Upper lobe of left lung (tissue), 6 donors: ENCODE measurements around the gene UBE2I. TPM values are rescaled to one million over a fixed set of nuclear protein-coding genes. Genes with fewer than 3 reads are reported as not detected.

Experiments
- ATAC-seq, 2 donors: fragments of 200-7000 bp; cut with Tn5 transposase; one replicate each; pipeline ENCODE4 v1.9.1; 2022; ENCODE audit warnings: mild to moderate bottlenecking in 2 of 2, moderate library complexity in 2 of 2; ENCODE audit not compliant: low FRiP score in 2 of 2
- DNase-seq, 2 donors: peaks; one replicate each; pipeline ENCODE4 v3.0.0-alpha.2; 2019 to 2020
- H3K27ac ChIP-seq, 4 donors: fragments of 200-600 bp; sonication (generic); one replicate each; pipeline ENCODE4 v1.5.1; 2016 to 2019
- H3K27me3 ChIP-seq, 4 donors: fragments of 200-600 bp; sonication (generic); one replicate each; pipeline ENCODE4 v1.5.1; 2017 to 2019
- H3K36me3 ChIP-seq, 4 donors: fragments of 200-600 bp; sonication (generic); one replicate each; pipeline ENCODE4 v1.5.1; 2016 to 2019
- H3K4me1 ChIP-seq, 4 donors: fragments of 200-600 bp; sonication (generic); one replicate each; pipeline ENCODE4 v1.5.1; 2018 to 2019
- H3K4me3 ChIP-seq, 4 donors: fragments of 200-600 bp; sonication (generic); one replicate each; pipeline ENCODE4 v1.5.1; 2017 to 2019; ENCODE audit warnings: mild to moderate bottlenecking in 2 of 4, moderate library complexity in 1 of 4
- H3K9me3 ChIP-seq, 4 donors: fragments of 200-600 bp; sonication (generic); one replicate each; pipeline ENCODE4 v1.5.1; 2018 to 2019
- EP300 ChIP-seq, 4 donors: sonication (generic); formaldehyde crosslinking; IDR thresholded peaks; one replicate each; pipeline ENCODE4 v1.5.1; 2017; ENCODE audit warnings: antibody characterized with exemption in 4 of 4, control low read depth in 2 of 4
- POLR2A ChIP-seq, 4 donors: fragments of 450-650 bp; IDR thresholded peaks; one replicate each; pipeline ENCODE4 v1.5.1; 2016 to 2017; ENCODE audit warnings: antibody characterized with exemption in 4 of 4, mild to moderate bottlenecking in 2 of 4
- POLR2AphosphoS5 ChIP-seq, 2 donors: sonication (generic); formaldehyde crosslinking; IDR thresholded peaks; one replicate each; pipeline ENCODE4 v1.5.1; 2017; ENCODE audit warnings: antibody characterized with exemption in 2 of 2
- WGBS, 2 donors: methylation state at CpG; one replicate each; pipeline ENCODE4 v1.1.5; 2017 to 2018; 5-methylcytosine and 5-hydroxymethylcytosine counted together
- total RNA-seq, 6 donors: library from RNA; depleted of rRNA in 4 of 6; stranded (reverse); fragments of >200 nt in 4 of 6; gene quantifications; one replicate each; pipeline versions ENCODE4 v1.1.0 to v1.2.1, GENCODE V29; 2016 to 2021
- TF ChIP-seq, protein P1 (sequence below), 6 experiments: fragments of 450-650 bp in 4 of 6; fragments of 200-600 bp in 2 of 6; sonication (generic) in 2 of 6; IDR thresholded peaks; one replicate each; pipeline ENCODE4 v1.5.1; 2016 to 2019; ENCODE audit warnings: antibody characterized with exemption in 6 of 6
- donor health status: DM: no; HTN: no; CAD: no; lungs with moderate emphysema.
- donor health status: DM: no; HTN: yes; CAD: no; lungs with severe emphysema.

The UBE2I gene
- total RNA-seq, 6 donors from 2014 or later, result 51.4 to 113 (median 92.0) TPM

DNA sequence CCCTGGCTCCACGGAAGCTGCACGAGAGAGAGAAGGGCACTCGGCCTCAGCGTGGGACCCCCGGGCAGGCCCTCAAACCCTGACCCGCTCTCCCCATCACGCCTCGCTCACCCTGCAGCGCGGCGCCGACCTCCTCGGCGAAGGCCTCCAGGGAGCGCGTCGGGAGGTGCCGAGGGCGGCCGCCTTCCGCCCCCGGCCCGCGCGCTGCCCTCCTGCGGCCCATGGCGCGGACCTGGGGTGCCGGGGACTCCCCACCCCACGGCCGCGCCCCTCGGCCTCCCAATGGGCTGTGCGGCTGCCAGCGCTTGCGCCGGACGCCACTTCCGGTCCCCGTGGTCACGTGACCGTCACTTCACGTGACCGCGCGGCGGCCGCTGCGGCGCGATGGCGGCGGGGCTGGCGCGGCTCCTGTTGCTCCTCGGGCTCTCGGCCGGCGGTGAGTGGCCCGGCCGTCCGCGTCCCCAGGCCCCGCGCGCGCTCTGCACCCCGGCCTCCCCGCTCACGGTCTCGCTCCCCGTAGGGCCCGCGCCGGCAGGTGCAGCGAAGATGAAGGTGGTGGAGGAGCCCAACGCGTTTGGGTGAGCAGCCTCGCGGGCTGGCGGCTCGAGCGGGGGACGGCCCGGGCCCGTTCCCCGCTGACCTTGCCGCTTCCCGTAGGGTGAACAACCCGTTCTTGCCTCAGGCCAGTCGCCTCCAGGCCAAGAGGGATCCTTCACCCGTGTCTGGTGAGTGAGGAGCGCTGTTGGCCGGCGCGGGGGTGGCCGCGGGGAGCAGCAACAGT, 42.3 kb downstream of the UBE2I start, which contains the start of the genes GNPTG and TSR3:
Gene GNPTG, plus strand, starts transcription at position 350 of the 781 bp plus-strand sequence. Its CDS starts 35 bp downstream, at position 385.
Gene TSR3, minus strand, starts transcription at position 297 of the 781 bp plus-strand sequence. Its CDS starts 74 bp downstream, at position 223.
- TF ChIP-seq POLR2AphosphoS5 (IDR thresholded peaks at IDR 0.05) (peak; percentile 95 to 97), POLR2A (IDR thresholded peaks at IDR 0.05) (peak in 3 of 4 donors; percentile 38 to 93 (median 62)), EP300 (IDR thresholded peaks at IDR 0.05) (peak in 2 of 4 donors; percentile 15 to 87)
- TF ChIP-seq, protein P1, sequence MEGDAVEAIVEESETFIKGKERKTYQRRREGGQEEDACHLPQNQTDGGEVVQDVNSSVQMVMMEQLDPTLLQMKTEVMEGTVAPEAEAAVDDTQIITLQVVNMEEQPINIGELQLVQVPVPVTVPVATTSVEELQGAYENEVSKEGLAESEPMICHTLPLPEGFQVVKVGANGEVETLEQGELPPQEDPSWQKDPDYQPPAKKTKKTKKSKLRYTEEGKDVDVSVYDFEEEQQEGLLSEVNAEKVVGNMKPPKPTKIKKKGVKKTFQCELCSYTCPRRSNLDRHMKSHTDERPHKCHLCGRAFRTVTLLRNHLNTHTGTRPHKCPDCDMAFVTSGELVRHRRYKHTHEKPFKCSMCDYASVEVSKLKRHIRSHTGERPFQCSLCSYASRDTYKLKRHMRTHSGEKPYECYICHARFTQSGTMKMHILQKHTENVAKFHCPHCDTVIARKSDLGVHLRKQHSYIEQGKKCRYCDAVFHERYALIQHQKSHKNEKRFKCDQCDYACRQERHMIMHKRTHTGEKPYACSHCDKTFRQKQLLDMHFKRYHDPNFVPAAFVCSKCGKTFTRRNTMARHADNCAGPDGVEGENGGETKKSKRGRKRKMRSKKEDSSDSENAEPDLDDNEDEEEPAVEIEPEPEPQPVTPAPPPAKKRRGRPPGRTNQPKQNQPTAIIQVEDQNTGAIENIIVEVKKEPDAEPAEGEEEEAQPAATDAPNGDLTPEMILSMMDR (IDR thresholded peaks at IDR 0.05), result peak in 4 of 6 experiments; percentile 23 to 50 (median 28)
- Histone ChIP-seq H3K36me3 (peaks cover 0 to 31% (median 22%) of the 10 kb centered on the region in 4 donors), H3K27ac (peak within 1 kb of the TSS; percentile 71 to 93 (median 78)), H3K4me3 (peak within 1 kb of the TSS; percentile 93 to 100 (median 98)), H3K9me3 (no peaks in the 10 kb centered on the region), H3K4me1 (peaks cover 18 to 50% (median 30%) of the 10 kb centered on the region in 4 donors), H3K27me3 (no peaks in the 10 kb centered on the region)
- 0% methylated on average over 6 to 36 of the region's 98 CpGs for WGBS, 2 donors
- ATAC-seq (peak; percentile 60 to 89), DNase-seq (peak; percentile 83 to 97)

- H3K9me3 ChIP-seq, result no peaks in the 10 kb centered on the region
- no peak overlapping the region for H3K4me3 ChIP-seq
- H3K27me3 ChIP-seq, result no peaks in the 10 kb centered on the region
- H3K27ac ChIP-seq, result no peak overlapping the region
- WGBS, 2 donors, result 83 to 88% methylated on average over 36 to 49 of the region's 49 CpGs
- TF ChIP-seq POLR2AphosphoS5 (IDR thresholded peaks at IDR 0.05), result no peak
- TF ChIP-seq, protein P1 (IDR thresholded peaks at IDR 0.05), result no peak
- TF ChIP-seq POLR2A (IDR thresholded peaks at IDR 0.05), result no peak
- no peak for TF ChIP-seq EP300 (IDR thresholded peaks at IDR 0.05)
- H3K36me3 ChIP-seq, result peaks cover 0 to 15% (median 5%) of the 10 kb centered on the region in 4 donors
- H3K4me1 ChIP-seq, result peaks cover 18 to 54% (median 30%) of the 10 kb centered on the region in 4 donors
- ATAC-seq (no peak), DNase-seq (peak in 1 of 2 donors; percentile 65)
Measured at GRCh38 chr16:1354815-1355540, 45.5 kb downstream of the UBE2I start.

GRCh38 chr16:1355591-1355990, 46.2 kb downstream of the UBE2I start:
- peak in 1 of 2 donors; percentile 54 for DNase-seq
- H3K36me3 ChIP-seq, result peaks cover 0 to 15% (median 7%) of the 10 kb centered on the region in 4 donors
- no peaks in the 10 kb centered on the region for H3K9me3 ChIP-seq
- H3K4me3 ChIP-seq, result no peak overlapping the region
- H3K27ac ChIP-seq, result no peak overlapping the region
- no peak for ATAC-seq
- H3K27me3 ChIP-seq, result no peaks in the 10 kb centered on the region
- TF ChIP-seq POLR2AphosphoS5 (IDR thresholded peaks at IDR 0.05) (no peak), POLR2A (IDR thresholded peaks at IDR 0.05) (no peak), EP300 (IDR thresholded peaks at IDR 0.05) (no peak)
- TF ChIP-seq, protein P1 (IDR thresholded peaks at IDR 0.05), result no peak
- peaks cover 16 to 48% (median 25%) of the 10 kb centered on the region in 4 donors for H3K4me1 ChIP-seq
- 90 to 91% methylated on average over 12 to 15 of the region's 15 CpGs for WGBS, 2 donors

DNA sequence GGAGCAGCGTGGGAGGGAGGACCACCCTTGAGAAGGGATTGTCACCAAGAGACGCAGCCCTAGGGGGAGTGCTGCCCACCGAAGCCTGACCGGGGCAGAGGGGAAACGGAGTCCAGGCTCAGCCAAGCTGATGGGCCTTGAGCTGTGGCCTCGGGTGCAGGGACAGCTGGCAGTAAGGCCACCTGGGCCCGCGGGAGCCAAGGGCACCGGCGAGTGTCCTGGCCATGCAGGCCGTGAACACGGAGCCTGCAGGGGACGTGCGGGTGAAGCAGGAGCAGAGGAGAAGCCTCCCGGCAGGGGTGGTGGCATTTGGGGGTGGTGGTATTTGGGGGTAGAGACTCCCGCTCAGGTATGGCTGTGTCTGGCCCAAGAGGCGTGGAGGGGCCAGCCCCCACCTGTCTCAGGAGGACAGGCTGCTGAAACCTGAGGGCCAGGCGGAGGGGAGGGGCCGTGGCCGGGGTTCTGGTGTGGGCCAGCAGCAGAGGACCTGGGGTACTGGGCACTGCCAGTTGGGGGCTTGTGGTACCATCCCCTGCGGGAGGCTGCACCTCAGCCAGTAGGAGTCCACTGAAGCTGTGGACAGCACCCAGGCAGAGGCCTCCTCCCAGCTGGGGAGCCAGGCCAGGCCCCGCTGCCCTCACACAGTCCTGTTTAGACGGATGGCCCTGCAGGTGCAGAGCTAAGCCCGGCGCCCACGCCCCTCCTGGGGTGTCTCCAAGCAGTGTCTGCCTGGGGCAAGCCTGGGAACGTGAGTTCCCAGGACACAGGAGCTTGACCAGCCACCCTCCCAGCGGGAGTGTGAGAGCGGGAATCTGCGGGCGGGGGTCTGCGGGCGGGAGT, 46.8 kb downstream of the UBE2I start:
- Histone ChIP-seq H3K27ac (no peak overlapping the region), H3K4me1 (peaks cover 9 to 41% (median 19%) of the 10 kb centered on the region in 4 donors), H3K27me3 (no peaks in the 10 kb centered on the region), H3K4me3 (no peak overlapping the region), H3K9me3 (no peaks in the 10 kb centered on the region), H3K36me3 (peaks cover 0 to 21% (median 12%) of the 10 kb centered on the region in 4 donors)
- peak in 1 of 2 donors; percentile 15 for ATAC-seq
- DNase-seq, result peak in 1 of 2 donors; percentile 78
- TF ChIP-seq POLR2AphosphoS5 (IDR thresholded peaks at IDR 0.05) (no peak), POLR2A (IDR thresholded peaks at IDR 0.05) (no peak), EP300 (IDR thresholded peaks at IDR 0.05) (no peak)
- TF ChIP-seq, protein P1 (IDR thresholded peaks at IDR 0.05), result no peak
- 85 to 86% methylated on average over 17 to 26 of the region's 33 CpGs for WGBS, 2 donors
